Panc1 (cell line): ENCODE data around the gene NARS2.

Experiments
- CTCF ChIP-seq: fragments of 450-650 bp; IDR thresholded peaks from 2 replicates; pipeline ENCODE4 v1.5.1; 2017; ENCODE audit warnings: mild to moderate bottlenecking
- POLR2AphosphoS5 ChIP-seq: IDR thresholded peaks from 2 replicates; pipeline ENCODE4 v1.6.1; 2012; ENCODE audit warnings: mild to moderate bottlenecking, low read depth, low read length, moderate library complexity
- TCF7L2 ChIP-seq: IDR thresholded peaks from 2 replicates; pipeline ENCODE4 v1.6.1; 2011; ENCODE audit warnings: mild to moderate bottlenecking, low read depth, low read length, inconsistent platforms

GRCh38 chr11:78405805-78406204, 168.9 kb downstream of the NARS2 start:
- no peak for TF ChIP-seq CTCF
- no peak for TF ChIP-seq POLR2AphosphoS5
- TF ChIP-seq TCF7L2 = no peak
